SK-N-SH (cell line): ENCODE results near the gene EVA1A. TPM values are rescaled to one million over a fixed set of nuclear protein-coding genes. Genes with fewer than 3 reads are reported as not detected.

Experiments
- CTCF ChIA-PET: fragments of 300-600, 350-600 bp; formaldehyde crosslinking; extraction: SDS; loops from one replicate; lab custom pipeline; 2021; lab: Yijun Ruan, JAX
- POLR2A ChIA-PET: fragments of 350-600 bp; sonication (Branson Sonifier 250); formaldehyde crosslinking; extraction: SDS; loops from one replicate; lab custom pipeline; 2020; ENCODE audit warnings: antibody characterized with exemption, inconsistent platforms; lab: Yijun Ruan, JAX
- DNase-seq: peaks from one replicate; pipeline ENCODE4 v3.0.0; 2012
- H2AFZ ChIP-seq: fragments of 200-600 bp; sonication (generic); 2 replicates; pipeline ENCODE4 v1.8.1; 2016; ENCODE audit warnings: antibody characterized with exemption, mild to moderate bottlenecking, low read depth
- H3F3A ChIP-seq: fragments of 200-600 bp; sonication (generic); replicated peaks from 2 replicates; pipeline ENCODE3; 2016; ENCODE audit warnings: antibody characterized with exemption, mild to moderate bottlenecking; ENCODE audit not compliant: insufficient read depth
- H3K27ac ChIP-seq, 2 experiments: fragments of 200-500 bp in 1 of 2; fragments of 200-600 bp in 1 of 2; sonication (Bioruptor generic) in 1 of 2; sonication (generic), shearing (Covaris generic) in 1 of 2; 2 replicates each; pipeline versions ENCODE4 v1.5.1 to v1.6.1; 2014 to 2016; ENCODE audit warnings: low read depth in 2 of 2, inconsistent platforms in 1 of 2, low read length in 1 of 2, mild to moderate bottlenecking in 1 of 2, mixed read lengths in 1 of 2
- H3K27me3 ChIP-seq: fragments of 200-600 bp; sonication (generic), shearing (Covaris generic); 2 replicates; pipeline ENCODE4 v1.6.1; 2016; ENCODE audit warnings: mixed run types; ENCODE audit not compliant: insufficient read depth
- H3K36me3 ChIP-seq, 2 experiments: fragments of 200-500 bp in 1 of 2; fragments of 200-600 bp in 1 of 2; sonication (Bioruptor generic) in 1 of 2; sonication (generic) in 1 of 2; replicated peaks in 1 of 2; 2 replicates each; pipeline versions ENCODE3 to v1.5.1; 2014 to 2016; ENCODE audit warnings: low read length in 1 of 2, mild to moderate bottlenecking in 1 of 2; ENCODE audit not compliant: insufficient read depth in 2 of 2, control insufficient read depth in 1 of 2
- H3K4me1 ChIP-seq, 2 experiments: fragments of 200-500 bp in 1 of 2; fragments of 200-600 bp in 1 of 2; sonication (Bioruptor generic) in 1 of 2; sonication (generic), shearing (Covaris generic) in 1 of 2; 2 replicates each; pipeline versions ENCODE4 v1.5.1 to v1.6.1; 2014 to 2016; ENCODE audit warnings: low read depth in 1 of 2, low read length in 1 of 2, mixed run types in 1 of 2; ENCODE audit not compliant: insufficient read depth in 2 of 2, control insufficient read depth in 1 of 2
- H3K4me2 ChIP-seq: fragments of 200-600 bp; sonication (generic), shearing (Covaris generic); 2 replicates; pipeline ENCODE4 v1.6.1; 2017; ENCODE audit warnings: mixed run types
- H3K4me3 ChIP-seq, 2 experiments: fragments of 200-500 bp in 1 of 2; fragments of 200-600 bp in 1 of 2; sonication (Bioruptor generic) in 1 of 2; sonication (generic), shearing (Covaris generic) in 1 of 2; 2 replicates each; pipeline versions ENCODE4 v1.5.1 to v1.8.1; 2014 to 2016; ENCODE audit warnings: low read depth in 2 of 2, inconsistent platforms in 1 of 2, low read length in 1 of 2, mild to moderate bottlenecking in 1 of 2, mixed read lengths in 1 of 2, moderate library complexity in 1 of 2
- H3K79me2 ChIP-seq: fragments of 200-600 bp; sonication (generic); 2 replicates; pipeline ENCODE4 v1.8.1; 2017; ENCODE audit warnings: mild to moderate bottlenecking; ENCODE audit not compliant: insufficient read depth
- H3K9ac ChIP-seq: fragments of 200-600 bp; sonication (generic); 2 replicates; pipeline ENCODE4 v1.6.1; 2017; ENCODE audit warnings: mixed run types
- H3K9me2 ChIP-seq: fragments of 200-600 bp; sonication (generic); 2 replicates; pipeline ENCODE4 v1.6.1; 2017; ENCODE audit warnings: mixed run types
- H3K9me3 ChIP-seq: fragments of 200-600 bp; sonication (generic); 2 replicates; pipeline ENCODE4 v1.6.1; 2017; ENCODE audit warnings: mixed run types, mild to moderate bottlenecking, moderate library complexity
- H4K20me1 ChIP-seq: fragments of 200-600 bp; sonication (generic); 2 replicates; pipeline ENCODE4 v1.6.1; 2017; ENCODE audit warnings: mild to moderate bottlenecking, mixed run types; ENCODE audit not compliant: insufficient read depth
- ELF1 ChIP-seq: IDR thresholded peaks from 2 replicates; pipeline ENCODE4 v1.4.0; 2012
- EP300 ChIP-seq, 2 experiments: IDR thresholded peaks; 2 replicates each; pipeline versions ENCODE4 v1.4.0 to v1.6.1; 2012; ENCODE audit warnings: borderline replicate concordance in 1 of 2, low read depth in 1 of 2, low read length in 1 of 2
- EZH2phosphoT487 ChIP-seq: fragments of 200-600 bp; sonication (generic); IDR thresholded peaks from 2 replicates; pipeline ENCODE4 v1.6.1; 2017; ENCODE audit warnings: low read depth, mixed run types, mild to moderate bottlenecking, antibody characterized with exemption, moderate library complexity, borderline replicate concordance
- FOXM1 ChIP-seq: IDR thresholded peaks from 2 replicates; pipeline ENCODE4 v1.4.0; 2012; ENCODE audit warnings: low read depth, mild to moderate bottlenecking
- RCOR1 ChIP-seq: fragments of 150-350 bp; IDR thresholded peaks from 2 replicates; pipeline ENCODE4 v1.6.1; 2017; ENCODE audit warnings: antibody characterized with exemption, low read length
- RXRA ChIP-seq: IDR thresholded peaks from 2 replicates; pipeline ENCODE4 v1.4.0; 2012; ENCODE audit warnings: low read depth, mild to moderate bottlenecking, borderline replicate concordance
- TCF12 ChIP-seq: IDR thresholded peaks from 2 replicates; pipeline ENCODE4 v1.4.0; 2012
- YY1 ChIP-seq: IDR thresholded peaks from 2 replicates; pipeline ENCODE4 v1.4.0; 2012; ENCODE audit warnings: low read depth, mild to moderate bottlenecking
- WGBS: methylation state at CpG from one replicate; pipeline ENCODE4 v1.1.6; 2017; ENCODE audit warnings: low lambda C conversion rate; 5-methylcytosine and 5-hydroxymethylcytosine counted together
- polyA plus RNA-seq, 3 experiments: library from polyadenylated mRNA; depleted of rRNA; stranded (reverse); fragments of >200 nt; gene quantifications; 2 replicates each; pipeline ENCODE4 v1.2.3, GENCODE V29; 2012
- TF ChIP-seq, protein P1 (sequence below): fragments of 150-350 bp; IDR thresholded peaks from 2 replicates; pipeline ENCODE4 v1.6.1; 2016; ENCODE audit warnings: mild to moderate bottlenecking, low read depth, low read length

The EVA1A gene
- polyA plus RNA-seq, 1 of the 3 experiments (the other 2 are of a cell fraction), result 93.0 TPM

DNA sequence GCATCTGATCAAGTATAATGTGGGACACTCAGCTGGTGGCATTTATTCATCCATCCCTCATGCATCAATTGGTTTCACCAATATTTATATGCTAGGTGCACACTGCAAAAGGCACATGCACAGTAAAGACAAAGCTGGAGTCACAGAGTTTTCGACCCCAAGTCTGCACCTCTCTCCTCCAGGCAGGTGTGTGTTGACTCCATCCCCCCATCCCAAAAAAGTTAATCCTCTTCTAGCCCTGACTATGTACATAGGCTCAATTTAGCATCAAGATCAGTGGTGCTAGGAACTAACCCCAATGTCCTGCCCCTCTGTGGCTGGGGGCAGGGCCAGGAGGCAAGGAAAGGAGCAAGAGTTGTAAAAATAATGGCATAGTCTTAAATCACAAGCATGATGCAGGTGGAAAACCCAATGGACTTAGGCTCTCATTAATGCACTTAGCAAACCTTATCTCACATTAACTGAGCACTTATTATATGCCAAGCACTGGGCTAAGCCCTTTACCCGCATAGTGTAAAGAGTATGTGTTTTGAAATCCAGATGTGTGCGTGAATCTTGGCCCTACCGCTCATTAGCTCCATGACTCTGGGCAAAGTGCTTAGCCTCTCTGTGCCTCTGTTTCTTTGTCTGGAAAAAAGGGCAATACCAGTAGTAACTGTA lies 3.1 kb downstream of the EVA1A start:
- peaks cover 20 to 33% of the 10 kb centered on the region in 2 experiments for H3K36me3 ChIP-seq
- H3K79me2 ChIP-seq, result peaks cover 86% of the 10 kb centered on the region
- ChIA-PET CTCF (interaction anchor here (0.8 to 2.0 kb wide), 2 partner anchors 71 to 93 kb away, joined by 3 to 10 read pairs; no protein-coding TSS in a partner anchor), POLR2A (no interaction called here)
- peak overlapping the region; percentile 88 for H3K4me2 ChIP-seq
- no peaks in the 10 kb centered on the region for H3K27me3 ChIP-seq
- H3K4me3 ChIP-seq, result peak overlapping the region; percentile 58 to 92; a peak in 2 of 4 replicates
- TF ChIP-seq EZH2phosphoT487 (no peak), EP300 (IDR thresholded peaks at IDR 0.05; ENCODE audit: borderline replicate concordance in 1 of 2, low read depth in 1 of 2, low read length in 1 of 2) (no peak), RCOR1 (no peak), TCF12 (no peak), RXRA (no peak), YY1 (no peak), FOXM1 (no peak), ELF1 (no peak)
- H3K4me1 ChIP-seq, result peaks cover 5 to 19% of the 10 kb centered on the region in 2 experiments
- no peak overlapping the region for H3K9ac ChIP-seq
- H2AFZ ChIP-seq, result no peak overlapping the region
- H3K9me3 ChIP-seq, result no peaks in the 10 kb centered on the region
- H3K9me2 ChIP-seq, result no peaks in the 10 kb centered on the region
- peaks cover 68% of the 10 kb centered on the region for H4K20me1 ChIP-seq
- no peak overlapping the region for H3K27ac ChIP-seq
- DNase-seq, result no peak
- 84% methylated on average over 4 of the region's 4 CpGs for WGBS
- H3F3A ChIP-seq, result peaks cover 7% of the 10 kb centered on the region

DNA sequence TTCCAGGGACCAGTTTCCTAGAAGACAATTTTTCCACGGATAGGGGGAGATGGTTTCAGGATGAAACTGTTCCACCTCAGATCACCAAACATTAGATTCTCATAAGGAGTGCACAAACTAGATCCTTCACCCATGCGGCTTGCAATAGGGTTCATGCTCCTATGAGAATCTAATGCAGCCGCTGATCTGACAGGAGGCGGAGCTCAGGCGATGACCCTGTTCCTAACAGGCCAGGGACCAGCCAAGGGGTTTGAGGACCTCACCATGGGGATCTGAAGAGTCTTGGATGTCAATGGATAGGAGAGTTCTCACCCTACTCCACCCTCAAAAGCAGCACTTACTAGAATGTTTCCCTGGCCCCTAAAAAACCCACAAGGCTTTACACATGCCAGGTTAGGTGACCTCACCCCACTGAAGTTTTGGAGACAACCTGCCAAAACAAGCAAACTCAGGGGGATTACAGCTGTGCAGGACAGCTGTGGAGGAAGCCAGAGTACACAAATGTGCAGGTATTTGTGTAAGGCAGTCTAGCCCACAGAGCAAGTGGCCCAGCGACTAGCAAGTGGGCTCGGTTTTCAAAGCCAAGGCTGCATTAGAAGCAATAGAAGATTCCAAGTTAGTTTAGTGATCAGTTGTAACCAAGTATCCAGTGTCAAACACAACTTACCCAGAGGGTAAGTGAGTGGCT lies 3.9 kb downstream of the EVA1A start:
- Histone ChIP-seq H3K4me1 (peaks cover 5 to 12% of the 10 kb centered on the region in 2 experiments), H3K79me2 (peaks cover 89% of the 10 kb centered on the region), H3K9ac (no peak overlapping the region), H3K4me2 (peak overlapping the region; percentile 88), H3F3A (peaks cover 5% of the 10 kb centered on the region), H3K36me3 (peaks cover 20 to 33% of the 10 kb centered on the region in 2 experiments), H3K4me3 (peak overlapping the region; percentile 12 to 28; a peak in 2 of 4 replicates), H3K9me2 (no peaks in the 10 kb centered on the region), H2AFZ (no peak overlapping the region), H4K20me1 (peaks cover 76% of the 10 kb centered on the region), H3K9me3 (no peaks in the 10 kb centered on the region), H3K27me3 (no peaks in the 10 kb centered on the region), H3K27ac (no peak overlapping the region)
- TF ChIP-seq, protein P1, sequence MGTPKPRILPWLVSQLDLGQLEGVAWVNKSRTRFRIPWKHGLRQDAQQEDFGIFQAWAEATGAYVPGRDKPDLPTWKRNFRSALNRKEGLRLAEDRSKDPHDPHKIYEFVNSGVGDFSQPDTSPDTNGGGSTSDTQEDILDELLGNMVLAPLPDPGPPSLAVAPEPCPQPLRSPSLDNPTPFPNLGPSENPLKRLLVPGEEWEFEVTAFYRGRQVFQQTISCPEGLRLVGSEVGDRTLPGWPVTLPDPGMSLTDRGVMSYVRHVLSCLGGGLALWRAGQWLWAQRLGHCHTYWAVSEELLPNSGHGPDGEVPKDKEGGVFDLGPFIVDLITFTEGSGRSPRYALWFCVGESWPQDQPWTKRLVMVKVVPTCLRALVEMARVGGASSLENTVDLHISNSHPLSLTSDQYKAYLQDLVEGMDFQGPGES, result no peak
- 83% methylated on average over 4 of the region's 7 CpGs for WGBS
- ChIA-PET CTCF (interaction anchor here (0.8 to 1.2 kb wide), 3 partner anchors 11 to 71 kb away, joined by 3 to 5 read pairs (median 3); no protein-coding TSS in a partner anchor), POLR2A (no interaction called here)
- DNase-seq, result no peak
